ENCODE results near the gene GORAB.
A peak's percentile ranks its signal among the peaks of the same experiment; 100 is the strongest.

The GORAB gene

GRCh38 chr1:170539154-170539553 lies 7.2 kb downstream of the GORAB start:
- DNase-seq: no peak

GRCh38 chr1:170544624-170545023 lies 12.7 kb downstream of the GORAB start:
- no peak for DNase-seq

GRCh38 chr1:170545476-170545875 lies 13.5 kb downstream of the GORAB start:
- DNase-seq: no peak

GRCh38 chr1:170547255-170547654 lies 15.3 kb downstream of the GORAB start:
- DNase-seq: no peak

GRCh38 chr1:170548497-170548896 lies 16.5 kb downstream of the GORAB start:
- no peak for DNase-seq

- no peak for DNase-seq
Observed at GRCh38 chr1:170555370-170555769, 23.4 kb downstream of the GORAB start.

GRCh38 chr1:170556917-170557316 lies 25.0 kb downstream of the GORAB start:
- DNase-seq: no peak

GRCh38 chr1:170558731-170559130 lies 26.8 kb downstream of the GORAB start:
- DNase-seq: no peak

- DNase-seq: no peak
Observed at GRCh38 chr1:170559166-170559565, 27.2 kb downstream of the GORAB start.

- DNase-seq: no peak
Observed at GRCh38 chr1:170560681-170561285, 28.8 kb downstream of the GORAB start.

GRCh38 chr1:170562646-170563338 lies 30.8 kb downstream of the GORAB start:
- peak; percentile 3 for DNase-seq

GRCh38 chr1:170567214-170567613 lies 35.2 kb downstream of the GORAB start:
- no peak for DNase-seq

- DNase-seq: no peak
Observed at GRCh38 chr1:170568197-170568596, 36.2 kb downstream of the GORAB start.

- DNase-seq: no peak
Observed at GRCh38 chr1:170576980-170577379, 45.0 kb downstream of the GORAB start.

GRCh38 chr1:170578359-170578758 lies 46.4 kb downstream of the GORAB start:
- no peak for DNase-seq

GRCh38 chr1:170580636-170581440 lies 48.9 kb downstream of the GORAB start:
- DNase-seq: no peak

- no peak for DNase-seq
Observed at GRCh38 chr1:170583186-170583585, 51.2 kb downstream of the GORAB start.

- DNase-seq: no peak
Observed at GRCh38 chr1:170586321-170587252, 54.6 kb downstream of the GORAB start.

GRCh38 chr1:170587253-170587593 lies 55.3 kb downstream of the GORAB start:
- no peak for DNase-seq

- DNase-seq: no peak
Observed at GRCh38 chr1:170590921-170591705, 59.1 kb downstream of the GORAB start.

- DNase-seq: no peak
Observed at GRCh38 chr1:170592591-170593111, 60.7 kb downstream of the GORAB start.

All from activated naive CD4-positive, alpha-beta T cell treated with Interleukin-2 at 50 U/mL for 16 hours (primary cell).